Measurements from ENCODE around the gene VASN. TPM values are rescaled to one million over a fixed set of nuclear protein-coding genes. Genes with fewer than 3 reads are reported as not detected.
"Not testable (repeated sequence)": the region's sequence is repeated elsewhere in the genome, so short reads cannot be mapped to it uniquely, and the experiment has no call there.

Gene VASN
- total and polyA plus RNA-seq, 8 donors = 3.7 to 25.6 (median 10.9) TPM

DNA sequence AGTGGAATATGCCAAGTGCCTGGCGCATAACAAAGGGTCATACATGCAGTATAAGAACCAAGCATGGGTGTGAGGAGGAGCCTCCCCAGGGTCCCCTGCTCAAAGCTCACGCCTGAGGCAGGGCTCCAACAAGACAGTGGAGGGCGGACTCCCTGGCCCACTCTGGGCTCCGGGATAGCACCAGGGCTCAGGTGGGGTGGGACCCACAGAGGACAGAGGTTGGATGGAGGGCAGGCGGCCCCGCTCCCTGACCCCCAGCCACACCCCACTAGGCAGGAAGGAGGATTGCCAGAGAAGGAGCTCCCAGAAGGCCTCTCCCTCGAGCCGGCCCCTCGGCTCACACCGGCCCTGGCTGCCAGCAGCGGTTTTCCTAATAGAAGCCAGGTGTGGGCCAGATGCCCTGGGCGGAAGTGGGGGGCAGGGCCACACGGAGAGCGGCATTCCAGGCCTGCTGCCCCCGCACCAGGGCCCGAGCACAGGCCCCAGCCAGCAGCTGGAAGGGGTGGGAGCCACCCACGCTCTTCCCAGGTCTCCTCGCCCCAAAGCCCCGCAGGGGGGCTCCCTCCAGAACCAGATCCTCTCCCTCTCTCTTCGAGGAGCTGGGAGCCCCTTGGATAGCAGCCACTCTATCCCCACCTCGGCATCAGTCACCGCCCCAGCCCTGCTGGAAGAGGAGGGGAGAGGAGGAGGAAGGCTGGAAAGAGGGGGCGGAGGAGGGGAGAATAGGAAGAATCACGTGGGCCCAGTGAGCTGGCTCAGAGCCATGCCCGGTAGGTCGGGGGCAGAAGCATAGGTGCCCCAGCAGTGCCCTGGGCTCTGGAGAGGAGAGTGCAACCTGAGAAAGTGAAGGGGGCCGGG, 21.0 kb downstream of the VASN start:
- Histone ChIP-seq H3K9me3 (no peaks in the 10 kb centered on the region), H3K4me1 (peaks cover 18 to 31% (median 21%) of the 10 kb centered on the region in 4 donors), H3K27me3 (no peaks in the 10 kb centered on the region), H3K27ac (peak overlapping the region; percentile 16 to 80 (median 71)), H3K36me3 (peaks cover 16 to 91% (median 57%) of the 10 kb centered on the region in 4 donors), H3K4me3 (no peak overlapping the region)
- intact Hi-C loops (cut with DNase I; ENCODE audit: low total_unique reads) = no loop called here
- TF ChIP-seq EP300 (IDR thresholded peaks at IDR 0.05) = no peak
- TF ChIP-seq POLR2A (IDR thresholded peaks at IDR 0.05) = no peak
- TF ChIP-seq, protein P1, sequence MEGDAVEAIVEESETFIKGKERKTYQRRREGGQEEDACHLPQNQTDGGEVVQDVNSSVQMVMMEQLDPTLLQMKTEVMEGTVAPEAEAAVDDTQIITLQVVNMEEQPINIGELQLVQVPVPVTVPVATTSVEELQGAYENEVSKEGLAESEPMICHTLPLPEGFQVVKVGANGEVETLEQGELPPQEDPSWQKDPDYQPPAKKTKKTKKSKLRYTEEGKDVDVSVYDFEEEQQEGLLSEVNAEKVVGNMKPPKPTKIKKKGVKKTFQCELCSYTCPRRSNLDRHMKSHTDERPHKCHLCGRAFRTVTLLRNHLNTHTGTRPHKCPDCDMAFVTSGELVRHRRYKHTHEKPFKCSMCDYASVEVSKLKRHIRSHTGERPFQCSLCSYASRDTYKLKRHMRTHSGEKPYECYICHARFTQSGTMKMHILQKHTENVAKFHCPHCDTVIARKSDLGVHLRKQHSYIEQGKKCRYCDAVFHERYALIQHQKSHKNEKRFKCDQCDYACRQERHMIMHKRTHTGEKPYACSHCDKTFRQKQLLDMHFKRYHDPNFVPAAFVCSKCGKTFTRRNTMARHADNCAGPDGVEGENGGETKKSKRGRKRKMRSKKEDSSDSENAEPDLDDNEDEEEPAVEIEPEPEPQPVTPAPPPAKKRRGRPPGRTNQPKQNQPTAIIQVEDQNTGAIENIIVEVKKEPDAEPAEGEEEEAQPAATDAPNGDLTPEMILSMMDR (IDR thresholded peaks at IDR 0.05) = no peak
- TF ChIP-seq POLR2AphosphoS5 (IDR thresholded peaks at IDR 0.05) = no peak
- WGBS, 5 donors = 29 to 41% (median 38%) methylated on average over 21 to 27 of the region's 27 CpGs
- DNase-seq = peak; percentile 54 to 90

GRCh38 chr16:4393240-4393600, 21.6 kb downstream of the VASN start:
- Histone ChIP-seq H3K4me1 (peaks cover 18 to 26% (median 21%) of the 10 kb centered on the region in 4 donors), H3K9me3 (no peaks in the 10 kb centered on the region), H3K36me3 (peaks cover 16 to 89% (median 57%) of the 10 kb centered on the region in 4 donors), H3K27me3 (no peaks in the 10 kb centered on the region), H3K4me3 (no peak overlapping the region), H3K27ac (peak overlapping the region; percentile 16 to 80 (median 71))
- DNase-seq = peak; percentile 69 to 73
- WGBS, 5 donors = 28 to 46% (median 36%) methylated on average over 5 to 6 of the region's 6 CpGs
- TF ChIP-seq, protein P1 (IDR thresholded peaks at IDR 0.05) = no peak
- TF ChIP-seq EP300 (IDR thresholded peaks at IDR 0.05) (no peak), POLR2A (IDR thresholded peaks at IDR 0.05) (no peak), POLR2AphosphoS5 (IDR thresholded peaks at IDR 0.05) (peak in 1 of 3 donors; percentile 17)
- intact Hi-C loops (cut with DNase I; ENCODE audit: low total_unique reads) = no loop called here

- WGBS, 5 donors = 94 to 98% (median 97%) methylated on average over 15 of the region's 15 CpGs
- Histone ChIP-seq H3K27ac (peak overlapping the region in 4 of 5 donors; percentile 69 to 80 (median 73)), H3K36me3 (peaks cover 16 to 83% (median 56%) of the 10 kb centered on the region in 4 donors)
These were observed 22.2 kb downstream of the VASN start for GRCh38 chr16:4393850-4394249.

GRCh38 chr16:4395055-4395726, 23.5 kb downstream of the VASN start:
- H3K27me3 ChIP-seq = no peaks in the 10 kb centered on the region
- intact Hi-C loops (cut with DNase I; ENCODE audit: low total_unique reads) = no loop called here
- H3K9me3 ChIP-seq = no peaks in the 10 kb centered on the region
- peak overlapping the region in 1 of 5 donors; percentile 80 for H3K27ac ChIP-seq
- no peak for TF ChIP-seq POLR2AphosphoS5 (IDR thresholded peaks at IDR 0.05)
- TF ChIP-seq, protein P1 (IDR thresholded peaks at IDR 0.05) = no peak
- no peak for TF ChIP-seq EP300 (IDR thresholded peaks at IDR 0.05)
- TF ChIP-seq POLR2A (IDR thresholded peaks at IDR 0.05) = no peak
- peaks cover 18 to 26% (median 21%) of the 10 kb centered on the region in 4 donors for H3K4me1 ChIP-seq
- no peak for DNase-seq
- peaks cover 16 to 82% (median 55%) of the 10 kb centered on the region in 4 donors for H3K36me3 ChIP-seq
- H3K4me3 ChIP-seq = no peak overlapping the region
- 84 to 88% (median 85%) methylated on average over 7 to 9 of the region's 9 CpGs for WGBS, 5 donors

More at GRCh38 chr16:4393850-4394249, 22.2 kb downstream of the VASN start:
- DNase-seq; intact Hi-C loops (cut with DNase I; ENCODE audit: low total_unique reads); H3K4me3 ChIP-seq; H3K9me3 ChIP-seq; H3K27me3 ChIP-seq: not testable (repeated sequence)
- H3K4me1 ChIP-seq = peaks cover 18 to 26% (median 21%) of the 10 kb centered on the region in 4 donors
